HT1080 (cell line): ENCODE measurements around the gene NAA25. TPM values are rescaled to one million over a fixed set of nuclear protein-coding genes. Genes with fewer than 3 reads are reported as not detected.
A peak's percentile ranks its signal among the peaks of the same experiment; 100 is the strongest.
"Not testable (repeated sequence)": the region's sequence is repeated elsewhere in the genome, so short reads cannot be mapped to it uniquely, and the experiment has no call there.

Experiments
- DNase-seq: peaks from one replicate; pipeline ENCODE4 v3.0.0-alpha.2; 2015; ENCODE audit warnings: low read depth
- total RNA-seq: library from RNA; depleted of rRNA; stranded (reverse); fragments of >200 nt; shearing (Covaris generic); gene quantifications from 2 replicates; pipeline ENCODE4 v1.2.3, GENCODE V29; 2014

The NAA25 gene
- total RNA-seq, 1 experiment from 2014 or later, result 31.0 TPM

- DNase-seq, result no peak
These were observed 42.0 kb downstream of the NAA25 start for GRCh38 chr12:112066566-112066965.

GRCh38 chr12:112063273-112063672 lies 45.3 kb downstream of the NAA25 start:
- no peak for DNase-seq

GRCh38 chr12:112061137-112061536 lies 47.4 kb downstream of the NAA25 start:
- DNase-seq, result no peak

GRCh38 chr12:112049351-112049750 lies 59.2 kb downstream of the NAA25 start:
- DNase-seq, result no peak

GRCh38 chr12:112046003-112046402 lies 62.6 kb downstream of the NAA25 start:
- DNase-seq, result no peak

DNA sequence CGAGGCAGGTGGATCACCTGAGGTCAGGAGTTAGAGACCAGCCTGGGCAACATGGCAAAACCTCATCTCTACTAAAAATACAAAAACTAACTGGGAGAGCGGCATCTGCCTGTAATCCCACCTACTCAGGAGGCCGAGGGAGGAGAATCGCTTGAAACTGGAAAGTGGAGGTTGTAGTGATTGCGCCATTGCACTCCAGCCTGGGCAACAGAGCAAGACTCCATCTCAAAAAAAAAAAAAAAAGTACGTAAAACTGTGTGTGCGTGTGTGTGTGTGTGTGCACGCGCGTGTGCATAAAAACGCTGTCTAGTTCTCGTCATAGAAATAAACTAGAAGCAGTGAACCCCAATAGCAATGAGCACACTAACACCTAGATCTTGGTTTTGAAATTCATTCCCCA lies 72.0 kb downstream of the NAA25 start:
- not testable (repeated sequence) for DNase-seq

GRCh38 chr12:112035219-112035785 lies 73.3 kb downstream of the NAA25 start:
- no peak for DNase-seq

- no peak for DNase-seq
These were observed 76.3 kb downstream of the NAA25 start for GRCh38 chr12:112032292-112032691.

DNA sequence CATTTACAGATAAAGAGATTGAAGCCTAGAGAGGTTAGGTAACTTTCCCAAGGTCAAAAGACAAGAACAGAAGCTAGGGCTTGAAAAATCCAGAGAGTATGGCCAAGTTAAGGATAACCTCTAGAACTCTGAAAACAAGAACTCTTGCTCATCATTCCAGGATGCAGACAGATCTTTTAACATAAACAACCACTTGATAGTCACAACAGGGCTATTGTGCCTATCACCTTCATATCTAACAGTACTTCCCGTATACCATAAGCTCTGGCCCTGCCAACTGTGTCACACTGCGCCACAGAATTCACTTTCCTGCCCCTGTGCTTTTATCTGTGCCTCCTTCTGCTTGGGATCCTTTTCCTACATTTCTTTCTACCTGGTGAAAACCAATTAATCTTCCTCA lies 77.1 kb downstream of the NAA25 start:
- DNase-seq, result no peak

- DNase-seq, result no peak
These were observed 79.3 kb downstream of the NAA25 start for GRCh38 chr12:112029301-112029700.

- DNase-seq, result no peak
These were observed 82.7 kb downstream of the NAA25 start for GRCh38 chr12:112025808-112026375.

DNA sequence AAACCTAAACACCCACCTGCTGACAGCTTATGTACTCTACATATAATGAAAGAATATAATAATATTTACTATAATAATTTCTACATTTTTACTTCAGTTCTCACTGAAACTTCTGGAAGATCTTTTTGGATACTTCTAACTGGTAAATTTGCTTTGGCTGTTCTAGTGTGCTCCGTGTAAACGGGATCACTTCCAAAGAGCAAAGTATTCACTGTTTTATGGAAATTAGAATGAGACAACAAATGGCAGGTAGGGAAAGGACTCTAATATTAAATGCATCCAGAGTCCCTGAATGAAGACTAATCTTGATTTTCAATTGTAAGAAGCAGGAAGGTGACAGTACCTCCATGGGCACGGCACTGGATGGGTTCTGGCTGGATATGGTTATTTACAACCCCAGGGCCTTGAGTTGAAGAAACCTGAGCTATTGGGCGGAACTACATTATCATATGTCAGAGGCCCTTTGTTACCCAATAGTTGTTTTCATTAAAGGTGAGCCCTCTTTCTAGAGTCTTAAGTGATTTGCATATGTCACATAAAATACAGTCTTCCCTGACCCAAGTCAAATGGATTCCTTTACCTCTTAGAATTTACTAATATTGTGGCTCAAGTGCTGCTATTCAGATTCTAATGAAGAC lies 84.7 kb downstream of the NAA25 start:
- no peak for DNase-seq

DNA sequence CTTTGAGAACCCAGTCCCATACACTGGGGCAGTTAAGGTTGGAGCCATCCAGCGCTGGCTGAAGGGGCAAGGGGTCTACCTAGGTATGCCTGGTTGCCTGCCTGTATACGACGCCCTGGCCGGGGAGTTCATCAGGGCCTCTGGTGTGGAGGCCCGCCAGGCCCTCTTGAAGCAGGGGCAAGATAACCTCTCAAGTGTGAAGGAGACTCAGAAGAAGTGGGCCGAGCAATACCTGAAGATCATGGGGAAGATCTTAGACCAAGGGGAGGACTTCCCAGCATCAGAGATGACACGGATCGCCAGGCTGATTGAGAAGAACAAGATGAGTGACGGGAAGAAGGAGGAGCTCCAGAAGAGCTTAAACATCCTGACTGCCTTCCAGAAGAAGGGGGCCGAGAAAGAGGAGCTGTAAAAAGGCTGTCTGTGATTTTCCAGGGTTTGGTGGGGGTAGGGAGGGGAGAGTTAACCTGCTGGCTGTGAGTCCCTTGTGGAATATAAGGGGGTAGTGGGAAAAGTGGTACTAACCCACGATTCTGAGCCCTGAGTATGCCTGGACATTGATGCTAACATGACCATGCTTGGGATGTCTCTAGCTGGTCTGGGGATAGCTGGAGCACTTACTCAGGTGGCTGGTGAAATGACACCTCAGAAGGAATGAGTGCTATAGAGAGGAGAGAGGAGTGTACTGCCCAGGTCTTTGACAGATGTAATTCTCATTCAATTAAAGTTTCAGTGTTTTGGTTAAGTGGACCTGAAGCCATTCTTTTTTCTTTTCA lies 86.2 kb downstream of the NAA25 start:
- no peak for DNase-seq

- no peak for DNase-seq
These were observed 87.6 kb downstream of the NAA25 start for GRCh38 chr12:112020947-112021457.

- DNase-seq, result peak; percentile 83
These were observed 89.9 kb downstream of the NAA25 start for GRCh38 chr12:112018571-112019237.

DNA sequence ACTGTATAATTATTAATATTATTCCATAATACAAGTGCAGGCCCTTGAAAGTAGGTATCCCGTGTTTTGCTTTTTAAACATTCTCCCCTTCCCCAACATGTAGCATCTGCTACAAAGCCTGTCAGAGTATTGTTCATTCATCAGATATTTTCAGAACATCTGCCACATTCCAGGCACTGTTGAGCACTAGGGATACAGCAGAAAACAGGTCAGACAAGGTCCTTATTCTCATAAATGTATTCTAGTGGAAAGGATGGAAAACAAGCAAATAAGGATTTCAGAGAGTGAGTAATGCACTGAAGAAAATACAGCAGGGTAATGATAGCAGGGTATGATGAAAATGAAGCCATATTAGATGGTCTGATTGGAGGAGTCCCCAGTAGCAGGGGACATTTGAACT lies 91.5 kb downstream of the NAA25 start:
- DNase-seq, result no peak

DNA sequence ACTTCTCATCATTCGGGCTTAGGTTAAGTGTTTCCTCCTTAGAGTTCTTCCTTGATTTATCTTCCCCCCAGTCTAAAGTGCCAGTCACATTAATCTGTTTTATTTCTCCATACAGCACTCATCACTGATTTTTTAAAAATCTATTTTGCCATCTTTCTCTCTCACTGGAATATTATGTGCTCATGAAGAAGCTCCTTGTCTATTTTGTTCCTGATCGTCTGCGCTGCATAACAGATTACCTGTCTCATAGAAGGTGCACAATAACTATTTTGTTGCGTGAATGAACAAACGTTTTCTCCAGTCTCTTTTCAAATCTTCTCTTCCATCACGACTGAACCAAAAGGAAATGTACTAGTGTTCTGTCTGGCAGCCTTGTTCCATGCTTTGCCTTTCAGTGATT lies 92.6 kb downstream of the NAA25 start:
- no peak for DNase-seq

GRCh38 chr12:112013601-112014402 lies 94.8 kb downstream of the NAA25 start:
- DNase-seq, result peak; percentile 70

DNA sequence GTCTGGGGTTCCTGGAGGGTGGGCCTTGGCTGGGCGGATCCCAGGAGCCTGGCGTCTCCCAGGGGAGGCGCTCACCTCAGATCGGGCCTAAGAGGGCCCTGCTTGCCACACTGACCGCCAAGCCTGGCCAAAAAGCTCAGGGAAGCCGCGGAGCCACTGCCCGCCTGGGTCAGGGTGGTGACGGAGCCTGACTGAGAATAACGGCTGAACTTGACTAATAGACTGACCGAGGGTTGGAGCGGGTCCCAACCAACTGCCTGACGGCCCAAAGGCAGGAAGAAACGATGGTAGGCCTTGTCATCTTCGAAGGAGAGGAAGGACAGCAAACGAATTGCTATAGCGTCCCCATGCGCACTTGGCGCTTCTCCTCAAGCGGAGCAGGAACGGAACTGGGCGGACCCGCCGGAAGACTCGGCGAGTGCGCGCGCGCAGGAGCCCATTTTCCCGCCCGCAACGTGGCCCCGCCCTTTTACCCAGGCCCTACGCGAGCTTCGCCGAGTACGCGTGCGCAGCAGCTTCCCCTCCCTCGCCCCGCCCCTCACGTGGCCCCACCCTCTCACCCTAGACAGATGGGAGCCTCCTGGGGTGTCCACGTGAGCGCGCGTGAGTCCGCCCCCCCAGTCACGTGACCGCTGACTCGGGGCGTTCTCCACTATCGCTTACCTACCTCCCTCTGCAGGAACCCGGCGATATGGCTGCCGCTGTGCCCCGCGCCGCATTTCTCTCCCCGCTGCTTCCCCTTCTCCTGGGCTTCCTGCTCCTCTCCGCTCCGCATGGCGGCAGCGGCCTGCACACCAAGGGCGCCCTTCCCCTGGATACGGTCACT lies 95.6 kb downstream of the NAA25 start, which contains the start of the genes ERP29 and TMEM116:
Gene ERP29, plus strand, starts transcription at position 652 of the 826 bp plus-strand sequence. Its CDS starts 40 bp downstream, at position 692.
Gene TMEM116, minus strand, starts transcription at position 391 of the 826 bp plus-strand sequence. CDS start 7,895 bp downstream, outside the sequence.
- DNase-seq, result peak; percentile 97
